HepG2 (cell line): ENCODE measurements around the gene SMARCB1. TPM values are rescaled to one million over a fixed set of nuclear protein-coding genes. Genes with fewer than 3 reads are reported as not detected.

Experiments used
- ATAC-seq: fragments of 200-7000 bp; cut with Tn5 transposase; 3 replicates; pipeline ENCODE4 v1.9.1; 2020; ENCODE audit warnings: mild to moderate bottlenecking, moderate library complexity
- BruUV-seq: library from RNA; stranded (reverse); fragments of 400-500 nt; replicated peaks from 2 replicates; lab custom pipeline; 2021; lab: Mats Ljungman, UMichigan
- CTCF ChIA-PET: fragments of 300-600 bp; formaldehyde crosslinking; extraction: SDS; loops from one replicate; lab custom pipeline; 2021; ENCODE audit warnings: low total read pairs, inconsistent platforms, low intra/inter-chr PET ratio; lab: Yijun Ruan, JAX
- POLR2A ChIA-PET: fragments of 350-600 bp; sonication (Branson Sonifier 250); formaldehyde crosslinking; loops from one replicate; lab custom pipeline; 2020; ENCODE audit warnings: antibody characterized with exemption, inconsistent platforms; lab: Yijun Ruan, JAX
- DNase-seq: peaks from one replicate; pipeline ENCODE4 v3.0.0-alpha.2; 2015; ENCODE audit warnings: low spot score
- FAIRE-seq: peaks from 3 replicates; lab custom pipeline; 2011; peaks lifted over from hg19 to GRCh38; lab: Jason Lieb, UNC
- H2AFZ ChIP-seq: one replicate; pipeline ENCODE4 v1.6.1; 2011; ENCODE audit warnings: low read length, inconsistent platforms
- H3K27ac ChIP-seq: fragments of 300-600 bp; 3 replicates; pipeline ENCODE4 v1.8.0; 2011; ENCODE audit warnings: mixed run types, mild to moderate bottlenecking, mixed read lengths, low read length, inconsistent platforms; ENCODE audit not compliant: insufficient read depth; ENCODE audit errors: extremely low read length
- H3K27me3 ChIP-seq, 2 experiments: fragments of 200-600 bp in 1 of 2; 2 replicates in 1 of 2; 3 replicates in 1 of 2; pipeline versions ENCODE4 v1.6.0 to v1.8.0; 2011; ENCODE audit warnings: low read length in 2 of 2, mild to moderate bottlenecking in 2 of 2, moderate library complexity in 2 of 2, inconsistent platforms in 1 of 2; ENCODE audit not compliant: insufficient read depth in 2 of 2, control insufficient read depth in 1 of 2
- H3K36me3 ChIP-seq, 2 experiments: fragments of 200-600 bp in 1 of 2; replicated peaks in 1 of 2; 2 replicates in 1 of 2; 3 replicates in 1 of 2; pipeline versions ENCODE4 v1.5.1 to v1.8.0; 2011; ENCODE audit warnings: low read length in 2 of 2, inconsistent platforms in 1 of 2; ENCODE audit not compliant: insufficient read depth in 2 of 2, control insufficient read depth in 1 of 2
- H3K4me1 ChIP-seq: 2 replicates; pipeline ENCODE4 v1.5.1; 2012; ENCODE audit warnings: low read length, inconsistent platforms; ENCODE audit not compliant: insufficient read depth
- H3K4me2 ChIP-seq: 2 replicates; pipeline ENCODE4 v1.6.0; 2011; ENCODE audit warnings: low read depth, low read length, inconsistent platforms
- H3K4me3 ChIP-seq, 3 experiments: fragments of 200-600 bp in 1 of 3; sonication (generic), shearing (Covaris generic) in 1 of 3; replicated peaks in 1 of 3; 2 replicates each; pipeline ENCODE4 v1.5.1; 2011 to 2016; ENCODE audit warnings: low read length in 3 of 3, inconsistent platforms in 2 of 3, low read depth in 2 of 3, mild to moderate bottlenecking in 2 of 3, control low read depth in 1 of 3, mixed read lengths in 1 of 3; ENCODE audit not compliant: insufficient read depth in 1 of 3
- H3K79me2 ChIP-seq: one replicate; pipeline ENCODE4 v1.6.1; 2011; ENCODE audit warnings: low read length, inconsistent platforms; ENCODE audit not compliant: insufficient read depth
- H3K9ac ChIP-seq: 2 replicates; pipeline ENCODE4 v1.6.0; 2011; ENCODE audit warnings: mild to moderate bottlenecking, low read depth, low read length, inconsistent platforms; ENCODE audit not compliant: insufficient read depth
- H3K9me3 ChIP-seq: 2 replicates; pipeline ENCODE4 v1.5.1; 2012; ENCODE audit warnings: mild to moderate bottlenecking, low read length
- H4K20me1 ChIP-seq: 2 replicates; pipeline ENCODE4 v1.6.0; 2011; ENCODE audit warnings: inconsistent platforms, mild to moderate bottlenecking, low read length, moderate library complexity; ENCODE audit not compliant: insufficient read depth
- BRD4 ChIP-seq: sonication (generic); formaldehyde crosslinking; IDR thresholded peaks from 2 replicates; pipeline ENCODE4 v1.4.0; 2020; ENCODE audit warnings: missing genetic modification reagents
- CBFB ChIP-seq: sonication (generic); formaldehyde crosslinking; IDR thresholded peaks from 2 replicates; pipeline ENCODE4 v1.4.0; 2020; ENCODE audit warnings: missing genetic modification reagents
- EED ChIP-seq: sonication (generic); formaldehyde crosslinking; IDR thresholded peaks from 2 replicates; pipeline ENCODE4 v1.5.0; 2020; ENCODE audit warnings: mild to moderate bottlenecking, missing genetic modification reagents
- FOXK1 ChIP-seq: sonication (generic); formaldehyde crosslinking; IDR thresholded peaks from 2 replicates; pipeline ENCODE4 v1.4.0; 2020; ENCODE audit warnings: low read depth, missing genetic modification reagents, borderline replicate concordance
- GPN1 ChIP-seq: sonication (generic); formaldehyde crosslinking; IDR thresholded peaks from 2 replicates; pipeline ENCODE4 v1.5.1; 2020; ENCODE audit warnings: missing genetic modification reagents, borderline replicate concordance
- HOXD1 ChIP-seq: sonication (generic); formaldehyde crosslinking; IDR thresholded peaks from 2 replicates; pipeline ENCODE4 v1.5.0; 2020; ENCODE audit warnings: missing genetic modification reagents
- KLF13 ChIP-seq: sonication (generic); formaldehyde crosslinking; IDR thresholded peaks from 2 replicates; pipeline ENCODE4 v1.4.0; 2020; ENCODE audit warnings: mild to moderate bottlenecking, missing genetic modification reagents
- MATR3 ChIP-seq: sonication (generic); formaldehyde crosslinking; IDR thresholded peaks from 2 replicates; pipeline ENCODE4 v1.4.0; 2020; ENCODE audit warnings: missing genetic modification reagents
- MZF1 ChIP-seq: sonication (generic); formaldehyde crosslinking; IDR thresholded peaks from 2 replicates; pipeline ENCODE4 v1.8.1; 2023; ENCODE audit warnings: mild to moderate bottlenecking, missing genetic modification reagents, borderline replicate concordance
- ONECUT2 ChIP-seq: sonication (generic); formaldehyde crosslinking; IDR thresholded peaks from 2 replicates; pipeline ENCODE4 v1.4.0; 2020; ENCODE audit warnings: missing genetic modification reagents
- REXO4 ChIP-seq: sonication (generic); formaldehyde crosslinking; IDR thresholded peaks from 2 replicates; pipeline ENCODE4 v1.8.0; 2022; ENCODE audit warnings: missing genetic modification reagents, mild to moderate bottlenecking, borderline replicate concordance
- SIX4 ChIP-seq: sonication (generic); formaldehyde crosslinking; IDR thresholded peaks from 2 replicates; pipeline ENCODE4 v1.4.0; 2020; ENCODE audit warnings: missing genetic modification reagents
- SMARCE1 ChIP-seq: fragments of 450-650 bp; IDR thresholded peaks from 2 replicates; pipeline ENCODE4 v1.6.1; 2017; ENCODE audit warnings: borderline replicate concordance
- ZFP36L2 ChIP-seq: sonication (generic); formaldehyde crosslinking; IDR thresholded peaks from 2 replicates; pipeline ENCODE4 v1.4.0; 2020; ENCODE audit warnings: missing genetic modification reagents
- ZNF367 ChIP-seq: sonication (generic); formaldehyde crosslinking; IDR thresholded peaks from 2 replicates; pipeline ENCODE4 v1.4.0; 2020; ENCODE audit warnings: missing genetic modification reagents, borderline replicate concordance
- ZNF644 ChIP-seq: IDR thresholded peaks from 2 replicates; pipeline ENCODE4 v1.6.1; 2016; ENCODE audit warnings: low read depth
- ZNF773 ChIP-seq: sonication (generic); formaldehyde crosslinking; IDR thresholded peaks from 2 replicates; pipeline ENCODE4 v1.4.0; 2020; ENCODE audit warnings: missing genetic modification reagents, borderline replicate concordance
- ZSCAN25 ChIP-seq: sonication (generic); formaldehyde crosslinking; IDR thresholded peaks from 2 replicates; pipeline ENCODE4 v1.8.0; 2022; ENCODE audit warnings: mild to moderate bottlenecking, missing genetic modification reagents
- WGBS: methylation state at CpG from one replicate; pipeline ENCODE4 v1.1.6; 2017; ENCODE audit warnings: low lambda C conversion rate; 5-methylcytosine and 5-hydroxymethylcytosine counted together
- in situ Hi-C: cut with HindIII; loops from 2 replicates; pipeline ENCODE4 v1.10.0; 2017; ENCODE audit warnings: low pct_unique_long_range_greater_than_20kb; ENCODE audit not compliant: extremely low pct_ligation_motif_present
- intact Hi-C: fragments of 100-400 bp; cut with micrococcal nuclease; formaldehyde crosslinking; loops from one replicate; pipeline ENCODE4 v1.10.0; 2022; ENCODE audit not compliant: unreplicated experiment
- polyA plus RNA-seq, 8 experiments: library from polyadenylated mRNA; depleted of rRNA in 3 of 8; stranded (reverse) in 7 of 8; unstranded in 1 of 8; fragments of >200 nt; fragmentation: Illumina TruSeq in 4 of 8; extraction: Trizol in 4 of 8; gene quantifications; 2 replicates each; pipeline versions ENCODE4 v1.2.1 to v1.2.3, GENCODE V29; 2011 to 2016; ENCODE audit warnings: low read depth in 4 of 8, missing spikeins in 1 of 8, mixed read lengths in 1 of 8; ENCODE audit not compliant: insufficient read depth in 1 of 8
- total RNA-seq, 5 experiments: library from RNA; depleted of rRNA; stranded (reverse); fragments of >200 nt; fragmentation: Illumina TruSeq; extraction: Trizol; gene quantifications; 2 replicates each; pipeline ENCODE4 v1.2.3, GENCODE V29; 2016; ENCODE audit warnings: low read depth in 1 of 5
- TF ChIP-seq, protein P1 (sequence below): sonication (generic); formaldehyde crosslinking; IDR thresholded peaks from 2 replicates; pipeline ENCODE4 v1.5.0; 2020; ENCODE audit warnings: mild to moderate bottlenecking, missing genetic modification reagents
- TF ChIP-seq, protein P2 (sequence below): sonication (generic); formaldehyde crosslinking; IDR thresholded peaks from 2 replicates; pipeline ENCODE4 v1.8.0; 2022; ENCODE audit warnings: mild to moderate bottlenecking, missing genetic modification reagents, moderate library complexity
- TF ChIP-seq, protein P3 (sequence below): IDR thresholded peaks from 2 replicates; pipeline ENCODE4 v1.6.1; 2016; ENCODE audit warnings: low read depth
- TF ChIP-seq, protein P4 (sequence below): IDR thresholded peaks from 2 replicates; pipeline ENCODE4 v1.6.1; 2018; ENCODE audit warnings: missing genetic modification reagents

SMARCB1 gene
- total and polyA plus RNA-seq, 2 of the 13 experiments (the other 11 are each of a cell fraction or from before 2014, with no cell fraction given): 74.0 to 166 TPM

DNA sequence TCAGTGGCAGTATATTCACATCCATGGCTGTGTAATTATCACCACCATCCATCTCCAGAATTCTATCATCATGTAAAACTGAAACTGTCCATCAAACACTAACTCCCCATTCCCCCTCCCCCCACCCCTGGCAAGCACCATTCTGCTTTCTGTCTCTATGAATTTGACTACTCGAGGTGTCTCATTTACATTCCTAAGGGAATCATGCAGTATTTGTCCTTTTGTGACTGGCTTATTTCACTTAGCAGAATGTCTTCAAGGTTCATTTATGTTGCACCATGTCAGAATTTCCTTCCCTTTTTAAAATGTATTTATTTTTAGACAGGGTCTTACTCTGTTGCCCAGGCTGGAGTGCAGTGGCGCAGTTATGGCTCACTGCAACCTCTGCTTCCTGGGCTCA, 31.8 kb downstream of the SMARCB1 start (continued):
- TF ChIP-seq ZNF644: no peak
- no peak for TF ChIP-seq MATR3 (CRISPR knock-in tag)
- no peak for TF ChIP-seq GPN1 (CRISPR knock-in tag)

DNA sequence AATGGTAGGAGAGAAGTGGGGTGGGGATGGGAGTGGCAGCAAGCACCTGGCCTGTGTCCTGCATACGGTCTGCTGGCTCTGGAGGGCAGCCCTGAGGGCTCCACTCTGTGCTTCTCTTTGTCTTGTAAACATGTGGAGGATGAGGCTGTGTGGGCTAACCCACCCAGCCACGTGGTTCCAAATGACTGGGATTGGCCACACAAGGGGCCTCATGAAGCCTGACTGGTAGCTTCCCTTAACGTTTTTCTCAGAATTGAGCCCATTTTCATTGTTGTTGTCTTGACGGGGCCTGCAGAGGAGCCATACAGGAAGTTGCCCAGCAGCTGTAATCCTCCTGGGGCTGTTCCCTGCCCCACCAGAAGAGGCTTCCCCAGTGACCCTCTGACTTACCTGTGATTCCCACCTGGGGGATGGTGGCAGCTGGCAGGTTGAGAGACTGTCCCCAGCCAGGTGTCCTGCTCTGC, 34.0 kb downstream of the SMARCB1 start:
- no peak for DNase-seq
- no peak overlapping the region for H3K4me2 ChIP-seq
- peaks cover 11% of the 10 kb centered on the region for H3K4me1 ChIP-seq
- no TSS peak for BruUV-seq
- H3K4me3 ChIP-seq: no peak overlapping the region
- H3K36me3 ChIP-seq: peaks cover 49 to 76% of the 10 kb centered on the region in 2 experiments
- H2AFZ ChIP-seq: no peak overlapping the region
- H3K9me3 ChIP-seq: no peaks in the 10 kb centered on the region
- POLR2A ChIA-PET: no interaction called here
- ATAC-seq: no peak
- H3K79me2 ChIP-seq: no peaks in the 10 kb centered on the region
- CTCF ChIA-PET: no interaction called here
- no peak overlapping the region for H3K9ac ChIP-seq
- H4K20me1 ChIP-seq: no peaks in the 10 kb centered on the region
- FAIRE-seq: no peak
- intact Hi-C loops (no loop called here), in situ Hi-C loops (no loop called here)
- WGBS: 100% methylated on average over 1 of the region's 4 CpGs
- H3K27ac ChIP-seq: no peak overlapping the region
- H3K27me3 ChIP-seq: no peaks in the 10 kb centered on the region
- TF ChIP-seq, protein P1, sequence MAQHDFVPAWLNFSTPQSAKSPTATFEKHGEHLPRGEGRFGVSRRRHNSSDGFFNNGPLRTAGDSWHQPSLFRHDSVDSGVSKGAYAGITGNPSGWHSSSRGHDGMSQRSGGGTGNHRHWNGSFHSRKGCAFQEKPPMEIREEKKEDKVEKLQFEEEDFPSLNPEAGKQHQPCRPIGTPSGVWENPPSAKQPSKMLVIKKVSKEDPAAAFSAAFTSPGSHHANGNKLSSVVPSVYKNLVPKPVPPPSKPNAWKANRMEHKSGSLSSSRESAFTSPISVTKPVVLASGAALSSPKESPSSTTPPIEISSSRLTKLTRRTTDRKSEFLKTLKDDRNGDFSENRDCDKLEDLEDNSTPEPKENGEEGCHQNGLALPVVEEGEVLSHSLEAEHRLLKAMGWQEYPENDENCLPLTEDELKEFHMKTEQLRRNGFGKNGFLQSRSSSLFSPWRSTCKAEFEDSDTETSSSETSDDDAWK (CRISPR knock-in tag): no peak
- TF ChIP-seq HOXD1 (CRISPR knock-in tag) (no peak), CBFB (CRISPR knock-in tag) (no peak), BRD4 (no peak), KLF13 (CRISPR knock-in tag) (no peak), ZNF773 (CRISPR knock-in tag) (no peak), ZNF367 (CRISPR knock-in tag) (no peak), ZSCAN25 (CRISPR knock-in tag) (no peak), REXO4 (no peak), ONECUT2 (CRISPR knock-in tag) (no peak), MZF1 (CRISPR knock-in tag) (no peak), SIX4 (CRISPR knock-in tag) (no peak), ZFP36L2 (CRISPR knock-in tag) (no peak), EED (CRISPR knock-in tag) (no peak), FOXK1 (no peak), SMARCE1 (no peak)
- TF ChIP-seq, protein P2, sequence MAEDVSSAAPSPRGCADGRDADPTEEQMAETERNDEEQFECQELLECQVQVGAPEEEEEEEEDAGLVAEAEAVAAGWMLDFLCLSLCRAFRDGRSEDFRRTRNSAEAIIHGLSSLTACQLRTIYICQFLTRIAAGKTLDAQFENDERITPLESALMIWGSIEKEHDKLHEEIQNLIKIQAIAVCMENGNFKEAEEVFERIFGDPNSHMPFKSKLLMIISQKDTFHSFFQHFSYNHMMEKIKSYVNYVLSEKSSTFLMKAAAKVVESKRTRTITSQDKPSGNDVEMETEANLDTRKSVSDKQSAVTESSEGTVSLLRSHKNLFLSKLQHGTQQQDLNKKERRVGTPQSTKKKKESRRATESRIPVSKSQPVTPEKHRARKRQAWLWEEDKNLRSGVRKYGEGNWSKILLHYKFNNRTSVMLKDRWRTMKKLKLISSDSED (CRISPR knock-in tag): no peak
- TF ChIP-seq, protein P3, sequence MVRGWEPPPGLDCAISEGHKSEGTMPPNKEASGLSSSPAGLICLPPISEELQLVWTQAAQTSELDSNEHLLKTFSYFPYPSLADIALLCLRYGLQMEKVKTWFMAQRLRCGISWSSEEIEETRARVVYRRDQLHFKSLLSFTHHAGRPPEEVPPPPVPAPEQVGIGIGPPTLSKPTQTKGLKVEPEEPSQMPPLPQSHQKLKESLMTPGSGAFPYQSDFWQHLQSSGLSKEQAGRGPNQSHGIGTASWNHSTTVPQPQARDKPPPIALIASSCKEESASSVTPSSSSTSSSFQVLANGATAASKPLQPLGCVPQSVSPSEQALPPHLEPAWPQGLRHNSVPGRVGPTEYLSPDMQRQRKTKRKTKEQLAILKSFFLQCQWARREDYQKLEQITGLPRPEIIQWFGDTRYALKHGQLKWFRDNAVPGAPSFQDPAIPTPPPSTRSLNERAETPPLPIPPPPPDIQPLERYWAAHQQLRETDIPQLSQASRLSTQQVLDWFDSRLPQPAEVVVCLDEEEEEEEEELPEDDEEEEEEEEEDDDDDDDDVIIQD (CRISPR knock-in tag): no peak
- TF ChIP-seq, protein P4, sequence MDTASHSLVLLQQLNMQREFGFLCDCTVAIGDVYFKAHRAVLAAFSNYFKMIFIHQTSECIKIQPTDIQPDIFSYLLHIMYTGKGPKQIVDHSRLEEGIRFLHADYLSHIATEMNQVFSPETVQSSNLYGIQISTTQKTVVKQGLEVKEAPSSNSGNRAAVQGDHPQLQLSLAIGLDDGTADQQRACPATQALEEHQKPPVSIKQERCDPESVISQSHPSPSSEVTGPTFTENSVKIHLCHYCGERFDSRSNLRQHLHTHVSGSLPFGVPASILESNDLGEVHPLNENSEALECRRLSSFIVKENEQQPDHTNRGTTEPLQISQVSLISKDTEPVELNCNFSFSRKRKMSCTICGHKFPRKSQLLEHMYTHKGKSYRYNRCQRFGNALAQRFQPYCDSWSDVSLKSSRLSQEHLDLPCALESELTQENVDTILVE (CRISPR knock-in tag): no peak
